ENCODE results near the gene PARD3B. TPM values are rescaled to one million over a fixed set of nuclear protein-coding genes. Genes with fewer than 3 reads are reported as not detected.

Gene PARD3B
- total RNA-seq, 2 experiments from 2014 or later: 0.16 TPM; not detected in 1

- H3K4me3 Mint-ChIP-seq: no peak overlapping the region
- H3K4me1 Mint-ChIP-seq: no peaks in the 10 kb centered on the region
- ATAC-seq (no peak), DNase-seq (no peak)
- H3K9me3 Mint-ChIP-seq (ENCODE audit: low read depth): no peaks in the 10 kb centered on the region
- H3K27ac Mint-ChIP-seq: no peak overlapping the region
- no peaks in the 10 kb centered on the region for H3K36me3 Mint-ChIP-seq
- CTCF ChIA-PET: no interaction called here
- H3K27me3 Mint-ChIP-seq: no peaks in the 10 kb centered on the region
Measured at GRCh38 chr2:204754898-204755297, 209.6 kb downstream of the PARD3B start.

- no peaks in the 10 kb centered on the region for H3K4me1 Mint-ChIP-seq
- H3K9me3 Mint-ChIP-seq (ENCODE audit: low read depth): peaks cover 12% of the 10 kb centered on the region
- no peaks in the 10 kb centered on the region for H3K36me3 Mint-ChIP-seq
- ATAC-seq: no peak
- no peaks in the 10 kb centered on the region for H3K27me3 Mint-ChIP-seq
- H3K27ac Mint-ChIP-seq: no peak overlapping the region
- no peak for DNase-seq
- CTCF ChIA-PET: no interaction called here
- H3K4me3 Mint-ChIP-seq: no peak overlapping the region
Measured at GRCh38 chr2:204763974-204764703, 218.9 kb downstream of the PARD3B start.

DNA sequence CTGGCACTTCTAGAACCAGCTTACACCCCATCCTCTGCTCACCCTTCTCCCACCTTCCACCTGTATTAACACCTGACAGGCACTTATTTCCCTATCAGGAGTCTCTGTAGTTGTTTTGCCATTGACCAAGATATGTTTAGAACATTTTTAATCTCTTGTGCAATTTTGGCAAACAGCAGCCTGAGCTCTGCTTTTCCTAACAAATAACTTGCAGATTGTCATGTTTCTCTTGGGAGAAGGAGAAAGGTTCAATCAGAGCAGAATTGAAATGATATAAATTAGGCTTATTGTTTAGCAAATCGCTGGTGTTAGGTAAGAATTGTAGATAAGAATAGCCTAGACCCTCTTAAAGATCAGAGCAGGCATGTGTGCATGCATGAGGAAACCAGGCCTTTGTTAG is 225.5 kb downstream of the PARD3B start:
- DNase-seq (no peak), ATAC-seq (no peak)
- Mint-ChIP-seq H3K27ac (no peak overlapping the region), H3K4me3 (no peak overlapping the region), H3K4me1 (no peaks in the 10 kb centered on the region), H3K36me3 (no peaks in the 10 kb centered on the region), H3K27me3 (no peaks in the 10 kb centered on the region), H3K9me3 (ENCODE audit: low read depth) (no peaks in the 10 kb centered on the region)
- CTCF ChIA-PET: no interaction called here

GRCh38 chr2:204771721-204772120 is 226.4 kb downstream of the PARD3B start:
- Mint-ChIP-seq H3K4me3 (no peak overlapping the region), H3K27me3 (no peaks in the 10 kb centered on the region), H3K27ac (no peak overlapping the region), H3K36me3 (no peaks in the 10 kb centered on the region), H3K4me1 (no peaks in the 10 kb centered on the region), H3K9me3 (ENCODE audit: low read depth) (no peaks in the 10 kb centered on the region)
- DNase-seq (no peak), ATAC-seq (no peak)
- CTCF ChIA-PET: no interaction called here

DNA sequence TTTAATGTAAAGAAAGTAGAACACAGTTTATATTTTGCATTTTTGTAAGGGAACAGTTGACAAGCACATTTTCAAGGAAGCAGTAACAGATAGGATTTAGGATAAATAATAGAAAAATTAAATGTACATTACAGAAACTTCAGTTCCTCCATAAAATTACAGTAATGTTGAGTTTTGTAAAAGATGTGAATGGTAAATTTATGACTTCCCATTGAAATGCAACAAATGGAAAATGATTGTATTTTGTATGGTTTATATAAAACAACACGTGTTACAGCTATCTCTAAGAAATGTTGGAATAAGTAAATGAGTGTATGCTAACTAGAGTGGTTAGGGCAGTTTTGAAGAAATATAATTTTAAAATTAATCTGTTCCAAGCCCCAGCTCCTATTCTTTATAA is 227.3 kb downstream of the PARD3B start:
- H3K4me3 Mint-ChIP-seq: no peak overlapping the region
- no peaks in the 10 kb centered on the region for H3K9me3 Mint-ChIP-seq (ENCODE audit: low read depth)
- no peak overlapping the region for H3K27ac Mint-ChIP-seq
- CTCF ChIA-PET: no interaction called here
- DNase-seq: no peak
- no peaks in the 10 kb centered on the region for H3K27me3 Mint-ChIP-seq
- ATAC-seq: no peak
- H3K36me3 Mint-ChIP-seq: no peaks in the 10 kb centered on the region
- H3K4me1 Mint-ChIP-seq: no peaks in the 10 kb centered on the region

DNA sequence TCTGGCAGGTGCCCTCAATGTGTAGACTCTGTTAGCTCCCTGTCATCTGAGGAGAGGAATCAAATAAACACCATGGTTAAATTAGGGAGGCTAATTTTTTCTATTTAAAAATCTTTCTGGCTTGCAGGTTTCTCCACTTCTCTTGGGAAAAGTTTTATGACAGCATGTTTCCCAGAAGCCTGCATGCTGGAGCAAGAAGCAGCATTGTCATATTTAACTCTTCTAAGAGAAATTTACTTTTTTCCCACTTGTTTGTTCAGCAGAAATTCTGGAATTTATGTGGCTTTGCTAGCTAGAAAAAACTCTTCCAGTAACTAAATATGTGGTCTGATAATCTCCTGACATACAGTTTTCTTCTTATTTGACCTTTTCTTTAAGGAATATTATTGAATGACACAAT is 230.5 kb downstream of the PARD3B start:
- no peak overlapping the region for H3K4me3 Mint-ChIP-seq
- no peaks in the 10 kb centered on the region for H3K27me3 Mint-ChIP-seq
- no peak for DNase-seq
- no peak for ATAC-seq
- CTCF ChIA-PET: interaction anchor here (0.6 kb wide), 1 partner anchor 1108 kb away, joined by 3 read pairs; no protein-coding TSS in a partner anchor
- no peaks in the 10 kb centered on the region for H3K9me3 Mint-ChIP-seq (ENCODE audit: low read depth)
- H3K4me1 Mint-ChIP-seq: no peaks in the 10 kb centered on the region
- no peaks in the 10 kb centered on the region for H3K36me3 Mint-ChIP-seq
- no peak overlapping the region for H3K27ac Mint-ChIP-seq

DNA sequence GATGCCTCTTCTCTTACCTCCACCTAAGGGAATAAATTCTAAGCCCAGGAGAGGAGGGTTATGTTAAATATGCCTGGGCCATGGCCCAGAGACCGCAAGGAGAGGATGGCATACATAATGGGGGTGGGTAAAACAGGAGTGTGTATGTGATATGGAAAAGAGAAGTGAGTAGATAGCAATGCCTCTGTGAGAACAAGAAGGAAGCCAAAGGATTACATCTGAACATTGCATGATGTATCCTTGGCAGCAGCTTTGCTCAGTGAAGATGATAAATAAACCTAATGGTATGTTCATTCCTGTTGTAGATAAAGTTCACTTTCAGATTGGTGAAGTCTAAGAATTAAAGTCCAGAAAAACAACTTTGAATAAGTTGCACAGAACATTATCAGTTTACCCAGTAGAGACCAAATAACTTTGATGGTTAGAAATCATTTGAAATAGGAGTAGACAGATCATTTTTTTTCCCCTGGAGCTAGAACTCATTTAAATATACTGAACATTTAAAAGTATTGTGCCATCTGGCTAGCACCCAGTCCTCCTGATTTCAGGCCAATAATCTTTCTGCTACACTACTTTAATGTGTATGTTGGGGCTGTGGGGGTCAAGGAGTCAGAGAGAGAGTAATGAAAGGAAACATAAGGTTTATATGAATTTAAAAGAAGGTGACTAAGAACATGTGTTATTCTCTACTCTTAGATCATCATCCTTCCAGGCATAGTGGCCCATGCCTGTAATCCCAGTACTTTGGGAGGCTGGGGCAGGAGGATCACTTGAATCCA is 231.7 kb downstream of the PARD3B start:
- DNase-seq (no peak), ATAC-seq (no peak)
- Mint-ChIP-seq H3K4me3 (no peak overlapping the region), H3K4me1 (no peaks in the 10 kb centered on the region), H3K27ac (no peak overlapping the region), H3K36me3 (no peaks in the 10 kb centered on the region), H3K27me3 (no peaks in the 10 kb centered on the region), H3K9me3 (ENCODE audit: low read depth) (no peaks in the 10 kb centered on the region)
- CTCF ChIA-PET: no interaction called here

GRCh38 chr2:204779771-204780170 is 234.5 kb downstream of the PARD3B start:
- Mint-ChIP-seq H3K27ac (no peak overlapping the region), H3K4me3 (no peak overlapping the region), H3K27me3 (no peaks in the 10 kb centered on the region), H3K36me3 (no peaks in the 10 kb centered on the region), H3K9me3 (ENCODE audit: low read depth) (no peaks in the 10 kb centered on the region), H3K4me1 (no peaks in the 10 kb centered on the region)
- ATAC-seq (no peak), DNase-seq (no peak)
- CTCF ChIA-PET: no interaction called here

GRCh38 chr2:204781941-204782340 is 236.7 kb downstream of the PARD3B start:
- Mint-ChIP-seq H3K36me3 (no peaks in the 10 kb centered on the region), H3K9me3 (ENCODE audit: low read depth) (no peaks in the 10 kb centered on the region), H3K27ac (no peak overlapping the region), H3K27me3 (no peaks in the 10 kb centered on the region), H3K4me1 (no peaks in the 10 kb centered on the region), H3K4me3 (no peak overlapping the region)
- no peak for ATAC-seq
- DNase-seq: no peak
- CTCF ChIA-PET: no interaction called here

DNA sequence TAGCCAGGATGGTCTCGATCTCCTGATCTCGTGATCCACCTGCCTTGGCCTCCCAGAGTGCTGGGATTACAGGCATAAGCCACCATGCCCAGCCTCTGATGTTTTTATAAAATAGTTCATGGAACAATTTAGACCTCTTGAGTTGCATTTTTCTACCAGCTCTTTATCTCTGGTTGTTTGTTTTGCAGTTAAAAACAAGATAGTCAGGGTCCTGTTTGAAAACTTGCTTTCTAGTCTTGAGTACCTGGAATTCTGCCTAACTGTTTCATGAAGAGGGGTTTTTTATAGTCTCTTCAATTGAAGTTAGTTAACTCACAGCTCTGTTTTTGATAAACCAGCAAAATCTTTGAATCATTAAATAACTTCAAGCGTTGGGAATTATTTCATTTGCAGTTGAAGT is 244.8 kb downstream of the PARD3B start:
- no peaks in the 10 kb centered on the region for H3K36me3 Mint-ChIP-seq
- H3K27me3 Mint-ChIP-seq: no peaks in the 10 kb centered on the region
- no peak for DNase-seq
- H3K4me3 Mint-ChIP-seq: no peak overlapping the region
- ATAC-seq: no peak
- no peak overlapping the region for H3K27ac Mint-ChIP-seq
- H3K4me1 Mint-ChIP-seq: no peaks in the 10 kb centered on the region
- CTCF ChIA-PET: no interaction called here
- no peaks in the 10 kb centered on the region for H3K9me3 Mint-ChIP-seq (ENCODE audit: low read depth)

GRCh38 chr2:204791230-204791629 is 246.0 kb downstream of the PARD3B start:
- H3K4me3 Mint-ChIP-seq: no peak overlapping the region
- no peak overlapping the region for H3K27ac Mint-ChIP-seq
- CTCF ChIA-PET: no interaction called here
- DNase-seq (no peak), ATAC-seq (no peak)
- H3K4me1 Mint-ChIP-seq: peaks cover under 1% of the 10 kb centered on the region
- no peaks in the 10 kb centered on the region for H3K9me3 Mint-ChIP-seq (ENCODE audit: low read depth)
- no peaks in the 10 kb centered on the region for H3K36me3 Mint-ChIP-seq
- no peaks in the 10 kb centered on the region for H3K27me3 Mint-ChIP-seq

DNA sequence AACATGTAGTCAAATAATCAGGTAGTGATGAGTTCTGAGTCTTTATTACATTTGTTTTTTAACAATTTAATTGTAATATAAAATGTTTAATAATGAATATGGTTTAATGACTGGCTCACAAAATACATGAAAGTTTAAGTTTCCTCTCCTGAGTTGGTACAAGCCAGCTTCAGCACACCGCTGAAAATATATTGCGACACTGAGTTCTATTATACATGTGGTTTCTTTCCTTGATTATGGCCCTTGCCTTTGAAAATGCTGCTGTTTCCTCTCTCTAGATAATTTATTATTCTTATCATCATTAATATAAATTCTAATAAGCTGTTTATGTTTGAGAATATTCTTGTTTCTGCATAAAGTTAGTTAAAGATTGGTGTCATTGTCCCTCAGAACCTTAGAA is 249.3 kb downstream of the PARD3B start:
- H3K4me3 Mint-ChIP-seq: no peak overlapping the region
- ATAC-seq: no peak
- no peak for DNase-seq
- no peaks in the 10 kb centered on the region for H3K27me3 Mint-ChIP-seq
- peaks cover 6% of the 10 kb centered on the region for H3K4me1 Mint-ChIP-seq
- no peaks in the 10 kb centered on the region for H3K36me3 Mint-ChIP-seq
- H3K27ac Mint-ChIP-seq: no peak overlapping the region
- CTCF ChIA-PET: no interaction called here
- H3K9me3 Mint-ChIP-seq (ENCODE audit: low read depth): no peaks in the 10 kb centered on the region

- CTCF ChIA-PET: no interaction called here
- Mint-ChIP-seq H3K4me3 (no peak overlapping the region), H3K27me3 (no peaks in the 10 kb centered on the region)
Measured at GRCh38 chr2:204795156-204795555, 249.9 kb downstream of the PARD3B start.

DNA sequence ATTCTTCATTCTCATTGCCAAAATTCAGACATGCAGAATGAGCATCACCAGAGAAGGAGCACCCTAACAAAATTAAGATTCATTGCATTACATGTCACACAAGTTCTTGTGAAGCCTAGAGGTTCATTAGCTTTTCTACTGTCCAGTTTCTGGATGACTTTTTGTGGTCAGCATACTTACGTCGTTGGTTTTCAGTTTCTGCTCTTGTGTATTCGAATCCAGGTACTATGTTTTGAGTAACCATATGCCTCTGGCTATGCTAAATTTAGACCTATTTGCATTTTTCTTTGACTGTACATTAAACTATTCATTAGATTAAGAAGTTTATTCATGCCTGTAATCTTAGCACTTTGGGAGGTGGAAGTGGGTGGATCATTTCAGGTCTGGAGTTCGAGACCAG is 251.3 kb downstream of the PARD3B start:
- Mint-ChIP-seq H3K36me3 (no peaks in the 10 kb centered on the region), H3K4me1 (peaks cover 6% of the 10 kb centered on the region), H3K27me3 (no peaks in the 10 kb centered on the region), H3K4me3 (no peak overlapping the region), H3K27ac (no peak overlapping the region), H3K9me3 (ENCODE audit: low read depth) (no peaks in the 10 kb centered on the region)
- no peak for DNase-seq
- no peak for ATAC-seq
- CTCF ChIA-PET: no interaction called here

More at GRCh38 chr2:204795156-204795555, 249.9 kb downstream of the PARD3B start:
- no peak for DNase-seq
- H3K36me3 Mint-ChIP-seq: no peaks in the 10 kb centered on the region
- H3K27ac Mint-ChIP-seq: no peak overlapping the region
- H3K4me1 Mint-ChIP-seq: peaks cover 6% of the 10 kb centered on the region
- no peak for ATAC-seq
- no peaks in the 10 kb centered on the region for H3K9me3 Mint-ChIP-seq (ENCODE audit: low read depth)
